Loucy (cell line): Measurements from ENCODE around the gene EFL1.
A peak's percentile ranks its signal among the peaks of the same experiment; 100 is the strongest.

ENCODE experiments used
- H2AFZ ChIP-seq: fragments of 200-600 bp; sonication (generic); 2 replicates; pipeline ENCODE4 v1.6.0; 2016; ENCODE audit warnings: antibody characterized with exemption, mild to moderate bottlenecking, low read length, moderate library complexity
- H3F3A ChIP-seq: fragments of 200-600 bp; 2 replicates; pipeline ENCODE4 v1.6.0; 2016; ENCODE audit warnings: antibody characterized with exemption, low read depth, mild to moderate bottlenecking
- H3K27me3 ChIP-seq: fragments of 200-600 bp; sonication (generic); 2 replicates; pipeline ENCODE4 v1.6.1; 2014; ENCODE audit warnings: low read length, mild to moderate bottlenecking; ENCODE audit not compliant: insufficient read depth, poor library complexity, severe bottlenecking
- H3K36me3 ChIP-seq: fragments of 200-600 bp; sonication (generic); 2 replicates; pipeline ENCODE4 v1.6.1; 2016; ENCODE audit warnings: low read length; ENCODE audit not compliant: insufficient read depth
- H3K4me1 ChIP-seq: fragments of 200-600 bp; sonication (generic); 2 replicates; pipeline ENCODE4 v1.5.1; 2014; ENCODE audit warnings: low read length, mild to moderate bottlenecking; ENCODE audit not compliant: insufficient read depth, poor library complexity, severe bottlenecking
- H3K4me2 ChIP-seq: fragments of 200-600 bp; sonication (generic); 2 replicates; pipeline ENCODE4 v1.6.0; 2014; ENCODE audit warnings: antibody characterized with exemption, low read length, low read depth, mild to moderate bottlenecking; ENCODE audit not compliant: poor library complexity, severe bottlenecking
- H3K4me3 ChIP-seq: fragments of 200-600 bp; sonication (generic); 2 replicates; pipeline ENCODE4 v1.5.1; 2014; ENCODE audit warnings: low read length, mild to moderate bottlenecking, mixed read lengths; ENCODE audit not compliant: poor library complexity, severe bottlenecking
- H3K79me2 ChIP-seq: fragments of 200-600 bp; sonication (generic); 2 replicates; pipeline ENCODE4 v1.6.1; 2014; ENCODE audit warnings: low read length; ENCODE audit not compliant: insufficient read depth
- H3K9ac ChIP-seq: fragments of 200-600 bp; sonication (generic); 2 replicates; pipeline ENCODE4 v1.6.0; 2014; ENCODE audit warnings: mild to moderate bottlenecking, low read depth, low read length, moderate library complexity; ENCODE audit not compliant: poor library complexity, severe bottlenecking
- H3K9me2 ChIP-seq: fragments of 200-600 bp; sonication (generic); replicated peaks from 2 replicates; pipeline ENCODE4 v1.6.1; 2016; ENCODE audit warnings: low read depth, low read length, mixed read lengths
- H3K9me3 ChIP-seq: fragments of 200-600 bp; sonication (generic); 2 replicates; pipeline ENCODE4 v1.6.1; 2014; ENCODE audit warnings: mild to moderate bottlenecking, antibody characterized with exemption, low read length, low read depth; ENCODE audit not compliant: insufficient read depth
- H4K20me1 ChIP-seq: fragments of 200-600 bp; sonication (generic); 2 replicates; pipeline ENCODE4 v1.6.0; 2014; ENCODE audit warnings: antibody characterized with exemption, low read length, mild to moderate bottlenecking; ENCODE audit not compliant: insufficient read depth, poor library complexity, severe bottlenecking
- CTCF ChIP-seq: fragments of 200-600 bp; sonication (generic); conservative IDR thresholded peaks from 2 replicates; pipeline ENCODE4 v1.5.1; 2014; ENCODE audit warnings: mild to moderate bottlenecking, antibody characterized with exemption, low read length
- EZH2phosphoT487 ChIP-seq: fragments of 200-600 bp; IDR thresholded peaks from 2 replicates; pipeline ENCODE4 v1.6.1; 2018; ENCODE audit warnings: antibody characterized with exemption, mild to moderate bottlenecking, moderate library complexity, borderline replicate concordance

The EFL1 gene

GRCh38 chr15:82091636-82092140 is 170.8 kb downstream of the EFL1 start:
- H3K9me2 ChIP-seq: no peaks in the 10 kb centered on the region
- no peak overlapping the region for H2AFZ ChIP-seq
- no peaks in the 10 kb centered on the region for H4K20me1 ChIP-seq
- no peak overlapping the region for H3K4me3 ChIP-seq
- no peak for TF ChIP-seq EZH2phosphoT487
- no peaks in the 10 kb centered on the region for H3K27me3 ChIP-seq
- no peaks in the 10 kb centered on the region for H3F3A ChIP-seq
- no peaks in the 10 kb centered on the region for H3K9me3 ChIP-seq
- H3K79me2 ChIP-seq: no peaks in the 10 kb centered on the region
- H3K4me1 ChIP-seq: no peaks in the 10 kb centered on the region
- H3K36me3 ChIP-seq: no peaks in the 10 kb centered on the region
- no peak overlapping the region for H3K9ac ChIP-seq
- H3K4me2 ChIP-seq: no peak overlapping the region

- H3K36me3 ChIP-seq: no peaks in the 10 kb centered on the region
- no peak overlapping the region for H3K9ac ChIP-seq
- no peaks in the 10 kb centered on the region for H3K27me3 ChIP-seq
- H3F3A ChIP-seq: no peaks in the 10 kb centered on the region
- no peak overlapping the region for H2AFZ ChIP-seq
- TF ChIP-seq CTCF: no peak
- TF ChIP-seq EZH2phosphoT487: no peak
- H3K4me2 ChIP-seq: no peak overlapping the region
- no peaks in the 10 kb centered on the region for H3K9me2 ChIP-seq
- H3K9me3 ChIP-seq: no peaks in the 10 kb centered on the region
- no peaks in the 10 kb centered on the region for H3K79me2 ChIP-seq
- no peak overlapping the region for H3K4me3 ChIP-seq
- no peaks in the 10 kb centered on the region for H4K20me1 ChIP-seq
- no peaks in the 10 kb centered on the region for H3K4me1 ChIP-seq
Measured at GRCh38 chr15:82086243-82086995, 176.1 kb downstream of the EFL1 start.

- Histone ChIP-seq H4K20me1 (no peaks in the 10 kb centered on the region), H3K9me2 (no peaks in the 10 kb centered on the region), H3K36me3 (no peaks in the 10 kb centered on the region), H3K27me3 (no peaks in the 10 kb centered on the region), H3K9me3 (no peaks in the 10 kb centered on the region), H3F3A (no peaks in the 10 kb centered on the region), H3K4me1 (no peaks in the 10 kb centered on the region), H3K4me3 (no peak overlapping the region), H3K79me2 (no peaks in the 10 kb centered on the region), H2AFZ (no peak overlapping the region), H3K9ac (no peak overlapping the region), H3K4me2 (no peak overlapping the region)
- TF ChIP-seq CTCF (peak; percentile 42), EZH2phosphoT487 (no peak)
Measured at GRCh38 chr15:82081914-82082762, 180.4 kb downstream of the EFL1 start.
